ENCODE data around the gene PLD3.

DNA sequence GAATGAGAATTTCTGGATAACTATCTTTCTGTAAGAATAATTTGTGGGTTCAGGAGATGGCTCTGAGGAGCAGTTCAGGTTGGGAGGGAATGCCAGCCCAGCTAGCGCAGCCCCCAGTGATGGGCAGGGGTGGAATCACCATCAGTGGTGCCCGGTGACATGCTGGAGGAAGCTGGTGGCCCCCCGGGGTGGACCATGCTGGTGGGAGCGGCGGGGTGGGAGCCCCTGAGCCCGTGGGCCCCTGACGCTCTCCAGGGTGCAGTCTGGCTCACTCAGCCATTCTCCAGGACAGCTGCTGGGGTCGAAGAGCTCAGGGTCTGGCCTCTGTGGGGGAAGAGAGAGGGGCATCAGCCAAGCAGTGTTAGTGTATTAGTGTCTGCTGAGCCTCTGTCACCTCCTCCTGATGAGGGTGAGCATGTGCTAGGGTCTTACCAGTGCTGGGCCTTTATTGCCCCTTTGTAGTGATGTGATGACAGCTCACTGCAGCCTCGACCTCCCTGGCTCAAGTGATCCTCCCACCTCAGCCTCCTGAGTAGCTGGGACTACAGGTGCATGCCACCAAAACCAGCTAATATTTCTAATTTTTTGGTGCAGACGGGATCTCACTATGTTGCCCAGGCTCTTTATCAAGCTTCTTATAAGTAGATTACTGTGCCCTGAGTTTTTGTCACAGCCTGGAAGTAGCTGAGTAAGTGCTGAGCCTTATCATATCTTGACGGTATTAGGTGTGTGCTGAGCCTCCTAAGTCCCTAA, 31.1 kb downstream of the PLD3 start:
- no peak for TF ChIP-seq TAF1 (IDR thresholded peaks at IDR 0.05; ENCODE audit: borderline replicate concordance, insufficient read depth, low read length)
- TF ChIP-seq SIN3A (IDR thresholded peaks at IDR 0.05; ENCODE audit: borderline replicate concordance, insufficient read depth, low read length): no peak

All from PFSK-1 (cell line).